ENCODE data around the gene GALNT16. TPM values are rescaled to one million over a fixed set of nuclear protein-coding genes. Genes with fewer than 3 reads are reported as not detected.

GALNT16 gene
- total RNA-seq, 1 donor from 2014 or later, result 101 TPM

Other genes with a start within 250 kb of the GALNT16 start
- gene DCAF5, start 107.0 kb upstream of the GALNT16 start, total RNA-seq, result 62.6 TPM
- 17.7 TPM for gene EXD2, start 68.7 kb upstream of the GALNT16 start, total RNA-seq
- gene ERH, start 138.1 kb downstream of the GALNT16 start, total RNA-seq, result 100.0 TPM
- gene SLC39A9, start 138.5 kb downstream of the GALNT16 start, total RNA-seq, result 18.4 TPM
- gene PLEKHD1, start 224.6 kb downstream of the GALNT16 start, total RNA-seq, result 0.37 TPM

Measured in left ventricle myocardium superior (tissue), 1 donor.